HG03064 (cell line): Measurements from ENCODE around the gene KRT80.

Experiments used
- ATAC-seq: cut with Tn5 transposase; IDR thresholded peaks from one replicate; pipeline ENCODE4 v1.9.1; 2021; ENCODE audit warnings: low read depth; ENCODE audit not compliant: unreplicated experiment

KRT80 gene

GRCh38 chr12:52141875-52142274, 49.9 kb downstream of the KRT80 start:
- no peak for ATAC-seq

GRCh38 chr12:52141306-52141705, 50.5 kb downstream of the KRT80 start:
- no peak for ATAC-seq

GRCh38 chr12:52139579-52140062, 52.2 kb downstream of the KRT80 start:
- ATAC-seq: no peak

- ATAC-seq: no peak
These were observed 52.7 kb downstream of the KRT80 start for GRCh38 chr12:52139147-52139546.

- no peak for ATAC-seq
These were observed 54.1 kb downstream of the KRT80 start for GRCh38 chr12:52137746-52138145.

GRCh38 chr12:52132754-52133161, 59.1 kb downstream of the KRT80 start:
- ATAC-seq: no peak

- no peak for ATAC-seq
These were observed 61.1 kb downstream of the KRT80 start for GRCh38 chr12:52130711-52131110.

GRCh38 chr12:52127683-52128450, 63.9 kb downstream of the KRT80 start:
- no peak for ATAC-seq

- no peak for ATAC-seq
These were observed 64.9 kb downstream of the KRT80 start for GRCh38 chr12:52126605-52127578.

GRCh38 chr12:52126050-52126604, 65.7 kb downstream of the KRT80 start:
- ATAC-seq: no peak

GRCh38 chr12:52125476-52125900, 66.3 kb downstream of the KRT80 start:
- no peak for ATAC-seq

- no peak for ATAC-seq
These were observed 68.2 kb downstream of the KRT80 start for GRCh38 chr12:52123487-52124186.

- no peak for ATAC-seq
These were observed 68.9 kb downstream of the KRT80 start for GRCh38 chr12:52122904-52123303.

- ATAC-seq: no peak
These were observed 69.3 kb downstream of the KRT80 start for GRCh38 chr12:52122540-52122871.

- ATAC-seq: no peak
These were observed 69.8 kb downstream of the KRT80 start for GRCh38 chr12:52121824-52122539.

GRCh38 chr12:52120951-52121823, 70.6 kb downstream of the KRT80 start:
- no peak for ATAC-seq

GRCh38 chr12:52119398-52120254, 72.2 kb downstream of the KRT80 start:
- no peak for ATAC-seq
